PC-9 (cell line): ENCODE data around the gene FGF1. TPM values are rescaled to one million over a fixed set of nuclear protein-coding genes. Genes with fewer than 3 reads are reported as not detected.

Experiments used
- BruUV-seq: library from RNA; stranded (reverse); fragments of 400-500 nt; replicated peaks from 2 replicates; lab custom pipeline; 2021; lab: Mats Ljungman, UMichigan
- CTCF ChIA-PET: fragments of 300-600 bp; sonication (Branson Sonifier 250); formaldehyde crosslinking; loops from one replicate; lab custom pipeline; 2022; ENCODE audit warnings: antibody characterized with exemption; lab: Charles Lee
- POLR2A ChIA-PET: fragments of 300-600 bp; sonication (Branson Sonifier 250); formaldehyde crosslinking; loops from one replicate; lab custom pipeline; 2022; ENCODE audit warnings: antibody characterized with exemption; ENCODE audit not compliant: unreplicated experiment; lab: Charles Lee
- DNase-seq, 2 experiments: peaks; one replicate each; pipeline versions ENCODE4 v3.0.0 to v3.0.0-alpha.2; 2015 to 2022; ENCODE audit warnings: mixed read lengths in 1 of 2
- H2AFZ ChIP-seq: fragments of 200-600 bp; sonication (generic); 2 replicates; pipeline ENCODE4 v1.8.1; 2017; ENCODE audit warnings: antibody characterized with exemption
- H3F3A ChIP-seq: fragments of 200-600 bp; sonication (generic); 2 replicates; pipeline ENCODE4 v1.8.1; 2017; ENCODE audit warnings: antibody characterized with exemption, mild to moderate bottlenecking, low read depth; ENCODE audit not compliant: insufficient read depth
- H3K27ac ChIP-seq: fragments of 200-600 bp; sonication (generic); 2 replicates; pipeline ENCODE4 v1.6.1; 2016; ENCODE audit warnings: mixed run types
- H3K27me3 ChIP-seq: fragments of 200-600 bp; sonication (generic); 2 replicates; pipeline ENCODE4 v1.6.1; 2016; ENCODE audit warnings: low read depth, mixed run types; ENCODE audit not compliant: insufficient read depth
- H3K36me3 ChIP-seq: fragments of 200-600 bp; sonication (generic); 2 replicates; pipeline ENCODE4 v1.6.1; 2016; ENCODE audit warnings: low read depth, mixed run types
- H3K4me1 ChIP-seq: fragments of 200-600 bp; sonication (generic); replicated peaks from 2 replicates; pipeline ENCODE4 v1.6.1; 2016; ENCODE audit warnings: mixed run types; ENCODE audit not compliant: insufficient read depth
- H3K4me2 ChIP-seq: fragments of 200-600 bp; sonication (generic); 2 replicates; pipeline ENCODE4 v1.6.1; 2017; ENCODE audit warnings: mixed run types
- H3K4me3 ChIP-seq: fragments of 200-600 bp; sonication (generic); 2 replicates; pipeline ENCODE4 v1.6.1; 2016; ENCODE audit warnings: mixed run types
- H3K79me2 ChIP-seq: fragments of 200-600 bp; sonication (generic); 2 replicates; pipeline ENCODE4 v1.6.1; 2017; ENCODE audit warnings: low read depth, mixed run types
- H3K9me2 ChIP-seq: fragments of 200-600 bp; sonication (generic); 2 replicates; pipeline ENCODE4 v1.8.1; 2017; ENCODE audit warnings: mild to moderate bottlenecking; ENCODE audit not compliant: insufficient read depth
- H3K9me3 ChIP-seq: fragments of 200-600 bp; sonication (generic); 2 replicates; pipeline ENCODE4 v1.8.1; 2016; ENCODE audit warnings: low read depth; ENCODE audit not compliant: insufficient read depth
- H4K20me1 ChIP-seq: fragments of 200-600 bp; sonication (generic); 2 replicates; pipeline ENCODE4 v1.8.1; 2017; ENCODE audit not compliant: insufficient read depth
- CTCF ChIP-seq: fragments of 200-600 bp; sonication (generic); conservative IDR thresholded peaks from 2 replicates; pipeline ENCODE4 v1.6.1; 2017; ENCODE audit warnings: mixed run types, antibody characterized with exemption, mild to moderate bottlenecking, moderate library complexity
- EZH2 ChIP-seq: fragments of 200-600 bp; sonication (generic); IDR thresholded peaks from 2 replicates; pipeline ENCODE4 v1.8.0; 2017; ENCODE audit warnings: antibody characterized with exemption, low read depth
- intact Hi-C: fragments of 100-400 bp; cut with micrococcal nuclease; formaldehyde crosslinking; loops from one replicate; pipeline ENCODE4 v1.10.0; 2022; ENCODE audit not compliant: unreplicated experiment
- total RNA-seq: library from RNA; stranded (reverse); gene quantifications from 2 replicates; pipeline ENCODE4 v1.2.3, GENCODE V29; 2021

Gene FGF1
- total RNA-seq, 1 experiment from 2014 or later: 0.44 TPM

GRCh38 chr5:142578161-142578830 is 107.6 kb downstream of the FGF1 start:
- Histone ChIP-seq H2AFZ (no peak overlapping the region), H3K4me1 (no peaks in the 10 kb centered on the region), H3K4me2 (no peak overlapping the region), H3K27me3 (no peaks in the 10 kb centered on the region), H3K9me2 (no peaks in the 10 kb centered on the region; the same call in 1 of the 2 replicates), H3K79me2 (no peaks in the 10 kb centered on the region), H3K36me3 (0 out of 2 replicates have a peak, but pooled peaks cover 3% of the 10 kb centered on the region), H3K9me3 (0 out of 2 replicates have a peak, but pooled peaks cover 7% of the 10 kb centered on the region), H3F3A (no peaks in the 10 kb centered on the region), H3K4me3 (no peak overlapping the region), H4K20me1 (no peaks in the 10 kb centered on the region), H3K27ac (no peak overlapping the region)
- CTCF ChIA-PET: no interaction called here
- POLR2A ChIA-PET: no interaction called here
- TF ChIP-seq CTCF (no peak), EZH2 (no peak)
- intact Hi-C loops: no loop called here
- DNase-seq: no peak
- no TSS peak for BruUV-seq

- Histone ChIP-seq H3K4me1 (no peaks in the 10 kb centered on the region), H4K20me1 (no peaks in the 10 kb centered on the region), H3F3A (no peaks in the 10 kb centered on the region), H3K9me2 (no peaks in the 10 kb centered on the region; the same call in 1 of the 2 replicates), H2AFZ (no peak overlapping the region), H3K9me3 (0 out of 2 replicates have a peak, but pooled peaks cover 7% of the 10 kb centered on the region), H3K27me3 (no peaks in the 10 kb centered on the region), H3K4me3 (no peak overlapping the region), H3K27ac (no peak overlapping the region), H3K36me3 (0 out of 2 replicates have a peak, but pooled peaks cover 3% of the 10 kb centered on the region), H3K4me2 (no peak overlapping the region), H3K79me2 (no peaks in the 10 kb centered on the region)
- intact Hi-C loops: no loop called here
- DNase-seq: no peak
- ChIA-PET CTCF (interaction anchor here (0.6 kb wide), 1 partner anchor 80 kb away, joined by 3 read pairs; no protein-coding TSS in a partner anchor), POLR2A (no interaction called here)
- TF ChIP-seq EZH2 (no peak), CTCF (no peak)
- BruUV-seq: no TSS peak
Observed at GRCh38 chr5:142576804-142577203, 109.1 kb downstream of the FGF1 start.

DNA sequence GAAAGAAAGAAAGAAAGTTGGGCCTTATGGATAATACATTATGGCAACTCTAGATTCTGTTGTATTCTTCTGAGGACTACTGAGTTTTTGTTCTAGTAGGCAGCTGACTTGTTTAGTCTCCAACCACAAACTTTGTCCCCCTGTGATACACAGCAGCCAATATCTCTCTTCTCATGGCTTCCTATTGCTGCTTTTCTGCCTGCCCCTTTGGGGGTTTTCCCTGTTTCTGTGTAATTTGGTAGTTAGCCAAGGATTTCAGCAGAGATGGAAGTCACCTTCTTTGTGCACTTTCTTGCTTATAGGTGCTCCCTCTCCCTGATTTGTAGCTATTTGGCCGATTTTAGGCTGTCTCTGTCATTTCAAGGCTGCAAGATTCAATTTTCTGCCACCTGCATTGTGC is 109.6 kb downstream of the FGF1 start:
- no peak for DNase-seq
- Histone ChIP-seq H2AFZ (no peak overlapping the region), H4K20me1 (no peaks in the 10 kb centered on the region), H3K4me3 (no peak overlapping the region), H3K79me2 (no peaks in the 10 kb centered on the region), H3K9me3 (0 out of 2 replicates have a peak, but pooled peaks cover 7% of the 10 kb centered on the region), H3K9me2 (no peaks in the 10 kb centered on the region; the same call in 1 of the 2 replicates), H3K27ac (no peak overlapping the region), H3K4me1 (no peaks in the 10 kb centered on the region), H3F3A (no peaks in the 10 kb centered on the region), H3K36me3 (0 out of 2 replicates have a peak, but pooled peaks cover 3% of the 10 kb centered on the region), H3K27me3 (no peaks in the 10 kb centered on the region), H3K4me2 (no peak overlapping the region)
- POLR2A ChIA-PET: no interaction called here
- no TSS peak for BruUV-seq
- TF ChIP-seq CTCF (no peak), EZH2 (no peak)
- CTCF ChIA-PET: no interaction called here
- intact Hi-C loops: no loop called here
